ENCODE results near the gene SDF2L1. TPM values are rescaled to one million over a fixed set of nuclear protein-coding genes. Genes with fewer than 3 reads are reported as not detected.

SDF2L1 gene
- total and polyA plus RNA-seq, 9 of the 15 experiments (the other 6 are each of a cell fraction or from before 2014, with no cell fraction given): 15.1 to 989 (median 124) TPM

DNA sequence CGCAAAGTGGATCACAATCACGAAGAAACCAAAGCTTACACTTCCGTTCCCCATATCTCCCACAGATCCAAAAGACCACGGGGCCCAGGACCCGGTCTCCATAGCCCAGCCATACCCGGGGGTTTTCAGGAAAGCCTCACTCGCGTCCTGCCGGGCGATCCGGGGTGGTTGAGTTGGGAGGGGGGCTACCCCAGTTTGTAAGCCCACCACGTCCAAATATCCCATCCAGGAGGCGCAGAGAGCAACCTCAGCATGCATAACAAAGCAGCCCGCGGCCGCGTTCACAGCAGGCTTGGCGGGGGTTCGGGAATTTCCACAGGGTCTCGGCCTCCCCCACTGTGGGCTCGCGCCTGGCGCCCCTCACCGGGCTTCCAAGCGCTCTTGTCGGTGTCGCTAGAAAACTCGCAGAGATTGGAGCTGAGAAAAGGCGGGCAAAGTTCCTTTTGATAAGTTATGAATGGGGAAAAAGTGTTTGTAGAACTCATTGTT is 9.5 kb downstream of the SDF2L1 start (continued):
- TF ChIP-seq FOXM1 (IDR thresholded peaks at IDR 0.05; ENCODE audit: low read depth) (no peak), FOXM1 (CRISPR knock-in tag; IDR thresholded peaks at IDR 0.05; ENCODE audit: low read depth) (no peak), ZNF644 (tag; IDR thresholded peaks at IDR 0.05; ENCODE audit: low read depth) (no peak), ETV6 (IDR thresholded peaks at IDR 0.05; ENCODE audit: borderline replicate concordance in 1 of 2, low read depth in 2 of 2, low read length in 1 of 2) (peak in 1 of 2 experiments; percentile 19; a peak in 1 of 4 replicates), ETV6 (CRISPR knock-in tag; IDR thresholded peaks at IDR 0.05; ENCODE audit: borderline replicate concordance) (no peak), POU5F1 (IDR thresholded peaks at IDR 0.05; ENCODE audit: borderline replicate concordance, low read depth, low read length, partially characterized antibody) (peak; percentile 17), ZBTB1 (CRISPR knock-in tag; IDR thresholded peaks at IDR 0.05; ENCODE audit: borderline replicate concordance, low read depth) (no peak), MTF1 (CRISPR knock-in tag; IDR thresholded peaks at IDR 0.05; ENCODE audit: borderline replicate concordance) (no peak), ETS2 (tag; IDR thresholded peaks at IDR 0.05; ENCODE audit: borderline replicate concordance, poor library complexity, severe bottlenecking) (no peak), ZNF143 (CRISPR knock-in tag; IDR thresholded peaks at IDR 0.05) (no peak), ZNF134 (CRISPR knock-in tag; conservative IDR thresholded peaks at IDR 0.05) (no peak), PRPF4 (IDR thresholded peaks at IDR 0.05; ENCODE audit: insufficient read depth, low read depth, low read length, poor library complexity, severe bottlenecking) (no peak), ZNF384 (IDR thresholded peaks at IDR 0.05; ENCODE audit: low read depth, low read length) (no peak), ZNF324 (CRISPR knock-in tag; IDR thresholded peaks at IDR 0.05) (no peak), ZNF436 (CRISPR knock-in tag; IDR thresholded peaks at IDR 0.05) (no peak)
- TF ChIP-seq, protein P1, sequence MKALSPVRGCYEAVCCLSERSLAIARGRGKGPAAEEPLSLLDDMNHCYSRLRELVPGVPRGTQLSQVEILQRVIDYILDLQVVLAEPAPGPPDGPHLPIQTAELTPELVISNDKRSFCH (CRISPR knock-in tag; IDR thresholded peaks at IDR 0.05): no peak
- TF ChIP-seq, protein P1 (tag; IDR thresholded peaks at IDR 0.05): no peak
- TF ChIP-seq, protein P2, sequence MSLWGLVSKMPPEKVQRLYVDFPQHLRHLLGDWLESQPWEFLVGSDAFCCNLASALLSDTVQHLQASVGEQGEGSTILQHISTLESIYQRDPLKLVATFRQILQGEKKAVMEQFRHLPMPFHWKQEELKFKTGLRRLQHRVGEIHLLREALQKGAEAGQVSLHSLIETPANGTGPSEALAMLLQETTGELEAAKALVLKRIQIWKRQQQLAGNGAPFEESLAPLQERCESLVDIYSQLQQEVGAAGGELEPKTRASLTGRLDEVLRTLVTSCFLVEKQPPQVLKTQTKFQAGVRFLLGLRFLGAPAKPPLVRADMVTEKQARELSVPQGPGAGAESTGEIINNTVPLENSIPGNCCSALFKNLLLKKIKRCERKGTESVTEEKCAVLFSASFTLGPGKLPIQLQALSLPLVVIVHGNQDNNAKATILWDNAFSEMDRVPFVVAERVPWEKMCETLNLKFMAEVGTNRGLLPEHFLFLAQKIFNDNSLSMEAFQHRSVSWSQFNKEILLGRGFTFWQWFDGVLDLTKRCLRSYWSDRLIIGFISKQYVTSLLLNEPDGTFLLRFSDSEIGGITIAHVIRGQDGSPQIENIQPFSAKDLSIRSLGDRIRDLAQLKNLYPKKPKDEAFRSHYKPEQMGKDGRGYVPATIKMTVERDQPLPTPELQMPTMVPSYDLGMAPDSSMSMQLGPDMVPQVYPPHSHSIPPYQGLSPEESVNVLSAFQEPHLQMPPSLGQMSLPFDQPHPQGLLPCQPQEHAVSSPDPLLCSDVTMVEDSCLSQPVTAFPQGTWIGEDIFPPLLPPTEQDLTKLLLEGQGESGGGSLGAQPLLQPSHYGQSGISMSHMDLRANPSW (CRISPR knock-in tag; IDR thresholded peaks at IDR 0.05): peak; percentile 87; the same call in 1 of the 2 replicates
- TF ChIP-seq, protein P3, sequence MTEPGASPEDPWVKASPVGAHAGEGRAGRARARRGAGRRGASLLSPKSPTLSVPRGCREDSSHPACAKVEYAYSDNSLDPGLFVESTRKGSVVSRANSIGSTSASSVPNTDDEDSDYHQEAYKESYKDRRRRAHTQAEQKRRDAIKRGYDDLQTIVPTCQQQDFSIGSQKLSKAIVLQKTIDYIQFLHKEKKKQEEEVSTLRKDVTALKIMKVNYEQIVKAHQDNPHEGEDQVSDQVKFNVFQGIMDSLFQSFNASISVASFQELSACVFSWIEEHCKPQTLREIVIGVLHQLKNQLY (CRISPR knock-in tag; conservative IDR thresholded peaks at IDR 0.05): peak in 1 of 2 experiments; percentile 92; a peak in 1 of 4 replicates
- TF ChIP-seq, protein P4, sequence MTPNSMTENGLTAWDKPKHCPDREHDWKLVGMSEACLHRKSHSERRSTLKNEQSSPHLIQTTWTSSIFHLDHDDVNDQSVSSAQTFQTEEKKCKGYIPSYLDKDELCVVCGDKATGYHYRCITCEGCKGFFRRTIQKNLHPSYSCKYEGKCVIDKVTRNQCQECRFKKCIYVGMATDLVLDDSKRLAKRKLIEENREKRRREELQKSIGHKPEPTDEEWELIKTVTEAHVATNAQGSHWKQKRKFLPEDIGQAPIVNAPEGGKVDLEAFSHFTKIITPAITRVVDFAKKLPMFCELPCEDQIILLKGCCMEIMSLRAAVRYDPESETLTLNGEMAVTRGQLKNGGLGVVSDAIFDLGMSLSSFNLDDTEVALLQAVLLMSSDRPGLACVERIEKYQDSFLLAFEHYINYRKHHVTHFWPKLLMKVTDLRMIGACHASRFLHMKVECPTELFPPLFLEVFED (CRISPR knock-in tag; conservative IDR thresholded peaks at IDR 0.05): no peak
- TF ChIP-seq, protein P5, sequence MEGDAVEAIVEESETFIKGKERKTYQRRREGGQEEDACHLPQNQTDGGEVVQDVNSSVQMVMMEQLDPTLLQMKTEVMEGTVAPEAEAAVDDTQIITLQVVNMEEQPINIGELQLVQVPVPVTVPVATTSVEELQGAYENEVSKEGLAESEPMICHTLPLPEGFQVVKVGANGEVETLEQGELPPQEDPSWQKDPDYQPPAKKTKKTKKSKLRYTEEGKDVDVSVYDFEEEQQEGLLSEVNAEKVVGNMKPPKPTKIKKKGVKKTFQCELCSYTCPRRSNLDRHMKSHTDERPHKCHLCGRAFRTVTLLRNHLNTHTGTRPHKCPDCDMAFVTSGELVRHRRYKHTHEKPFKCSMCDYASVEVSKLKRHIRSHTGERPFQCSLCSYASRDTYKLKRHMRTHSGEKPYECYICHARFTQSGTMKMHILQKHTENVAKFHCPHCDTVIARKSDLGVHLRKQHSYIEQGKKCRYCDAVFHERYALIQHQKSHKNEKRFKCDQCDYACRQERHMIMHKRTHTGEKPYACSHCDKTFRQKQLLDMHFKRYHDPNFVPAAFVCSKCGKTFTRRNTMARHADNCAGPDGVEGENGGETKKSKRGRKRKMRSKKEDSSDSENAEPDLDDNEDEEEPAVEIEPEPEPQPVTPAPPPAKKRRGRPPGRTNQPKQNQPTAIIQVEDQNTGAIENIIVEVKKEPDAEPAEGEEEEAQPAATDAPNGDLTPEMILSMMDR (IDR thresholded peaks at IDR 0.05 in 2 of 3, conservative IDR thresholded peaks at IDR 0.05 in 1 of 3; ENCODE audit: insufficient read depth in 2 of 3, low read depth in 1 of 3, low read length in 3 of 3): peak in 1 of 3 experiments; percentile 14; a peak in 2 of 6 replicates
